Stimulated activated effector memory CD8-positive, alpha-beta T cell treated with anti-CD3 and anti-CD28 coated beads, Interleukin-12 subunit alpha, Interleukin-12 subunit beta, amount 100 ng/mL, for 72 hours (primary cell): Measurements from ENCODE around the gene KLHL25.
A peak's percentile ranks its signal among the peaks of the same experiment; 100 is the strongest.
"Not testable (repeated sequence)": the region's sequence is repeated elsewhere in the genome, so short reads cannot be mapped to it uniquely, and the experiment has no call there.

Experiments used
- ATAC-seq: fragments of 150-1000 bp; cut with Tn5 transposase; 2 replicates; pipeline ENCODE4 v1.10.0; 2021
- DNase-seq, 2 donors: peaks; one replicate each; pipeline ENCODE4 v3.0.0; 2021 to 2022; ENCODE audit warnings: low spot score in 2 of 2
- H3K27ac Mint-ChIP-seq: one replicate; pipeline ENCODE4 v1.8.0; 2022; ENCODE audit warnings: mild to moderate bottlenecking, mixed read lengths
- H3K36me3 Mint-ChIP-seq: one replicate; pipeline ENCODE4 v1.8.0; 2022; ENCODE audit warnings: mild to moderate bottlenecking, mixed read lengths
- H3K4me1 Mint-ChIP-seq: one replicate; pipeline ENCODE4 v1.8.0; 2022; ENCODE audit warnings: mixed read lengths
- H3K4me3 Mint-ChIP-seq: one replicate; pipeline ENCODE4 v1.8.0; 2022; ENCODE audit warnings: mild to moderate bottlenecking, mixed read lengths
- H3K9me3 Mint-ChIP-seq: one replicate; pipeline ENCODE4 v1.8.0; 2022; ENCODE audit warnings: mixed read lengths

Gene KLHL25, protein sequence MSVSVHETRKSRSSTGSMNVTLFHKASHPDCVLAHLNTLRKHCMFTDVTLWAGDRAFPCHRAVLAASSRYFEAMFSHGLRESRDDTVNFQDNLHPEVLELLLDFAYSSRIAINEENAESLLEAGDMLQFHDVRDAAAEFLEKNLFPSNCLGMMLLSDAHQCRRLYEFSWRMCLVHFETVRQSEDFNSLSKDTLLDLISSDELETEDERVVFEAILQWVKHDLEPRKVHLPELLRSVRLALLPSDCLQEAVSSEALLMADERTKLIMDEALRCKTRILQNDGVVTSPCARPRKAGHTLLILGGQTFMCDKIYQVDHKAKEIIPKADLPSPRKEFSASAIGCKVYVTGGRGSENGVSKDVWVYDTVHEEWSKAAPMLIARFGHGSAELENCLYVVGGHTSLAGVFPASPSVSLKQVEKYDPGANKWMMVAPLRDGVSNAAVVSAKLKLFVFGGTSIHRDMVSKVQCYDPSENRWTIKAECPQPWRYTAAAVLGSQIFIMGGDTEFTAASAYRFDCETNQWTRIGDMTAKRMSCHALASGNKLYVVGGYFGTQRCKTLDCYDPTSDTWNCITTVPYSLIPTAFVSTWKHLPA

DNA sequence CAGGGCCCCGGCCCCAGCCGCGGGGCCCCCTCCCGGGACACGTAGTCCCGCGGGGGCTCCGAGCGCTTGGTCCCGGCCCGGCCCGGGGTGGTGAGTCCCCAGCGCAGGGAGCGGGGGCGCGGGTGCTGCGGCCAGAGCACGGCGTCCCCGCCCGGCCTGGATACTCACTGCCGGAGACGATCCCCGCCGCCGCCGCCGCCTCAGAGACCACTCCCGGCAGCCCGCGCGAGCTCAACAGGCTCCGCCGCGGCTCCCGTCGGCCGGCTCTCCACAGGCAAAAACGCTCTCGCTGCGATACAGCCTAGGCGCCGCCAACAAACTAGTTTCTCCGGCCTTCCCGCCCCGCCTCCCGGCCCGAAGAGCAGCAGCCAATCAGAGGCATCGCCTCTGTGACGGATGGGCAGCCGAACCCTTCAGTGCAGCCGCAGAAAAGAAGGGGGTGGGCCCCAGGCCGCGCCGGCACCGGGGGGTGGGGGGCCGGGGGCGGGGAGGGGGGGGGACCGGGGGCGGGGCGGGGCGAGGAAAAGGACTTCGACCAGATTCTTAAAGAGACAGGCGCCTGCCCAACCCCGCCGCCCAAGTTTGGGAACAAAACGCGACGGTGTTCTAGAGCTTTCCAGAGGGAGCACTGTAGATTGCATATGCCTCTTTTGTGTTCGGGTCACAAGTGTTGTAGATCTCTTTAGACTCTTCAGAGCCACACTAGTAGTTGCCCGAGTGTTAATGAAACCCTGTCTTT, at the start of gene KLHL25:
Gene KLHL25 (minus strand): TSS at position 328 of the 739 bp plus-strand sequence. CDS start 25,115 bp downstream, outside the sequence.
- H3K27ac Mint-ChIP-seq = peak within 1 kb of the TSS; percentile 75
- no peaks in the 10 kb centered on the region for H3K9me3 Mint-ChIP-seq
- peaks cover 6% of the 10 kb centered on the region for H3K36me3 Mint-ChIP-seq
- peak within 1 kb of the TSS; percentile 80 for H3K4me3 Mint-ChIP-seq
- DNase-seq = peak; percentile 77 to 91
- ATAC-seq = peak; percentile 96
- peaks cover 34% of the 10 kb centered on the region for H3K4me1 Mint-ChIP-seq

DNA sequence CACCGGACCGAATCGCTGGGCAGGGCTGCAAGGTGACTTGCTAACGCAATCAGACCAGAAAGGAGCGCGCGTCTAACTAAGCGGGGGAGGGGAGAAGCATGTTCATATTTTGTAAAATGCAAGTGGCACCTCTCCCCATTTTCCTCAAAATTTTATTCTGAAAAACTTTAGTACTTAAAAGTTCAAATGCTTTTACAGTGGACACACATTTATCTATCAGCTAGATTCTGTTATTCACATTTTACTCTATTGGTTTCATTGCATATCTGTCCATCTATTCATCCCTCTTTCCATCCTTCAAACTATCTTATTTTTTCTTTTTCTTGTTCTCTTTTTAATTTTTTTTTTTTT, 46.1 kb upstream of the KLHL25 start:
- no peak for ATAC-seq
- Mint-ChIP-seq H3K27ac (no peak overlapping the region), H3K4me1 (no peaks in the 10 kb centered on the region), H3K4me3 (peak overlapping the region; percentile 35), H3K9me3 (no peaks in the 10 kb centered on the region), H3K36me3 (no peaks in the 10 kb centered on the region)
- no peak for DNase-seq

DNA sequence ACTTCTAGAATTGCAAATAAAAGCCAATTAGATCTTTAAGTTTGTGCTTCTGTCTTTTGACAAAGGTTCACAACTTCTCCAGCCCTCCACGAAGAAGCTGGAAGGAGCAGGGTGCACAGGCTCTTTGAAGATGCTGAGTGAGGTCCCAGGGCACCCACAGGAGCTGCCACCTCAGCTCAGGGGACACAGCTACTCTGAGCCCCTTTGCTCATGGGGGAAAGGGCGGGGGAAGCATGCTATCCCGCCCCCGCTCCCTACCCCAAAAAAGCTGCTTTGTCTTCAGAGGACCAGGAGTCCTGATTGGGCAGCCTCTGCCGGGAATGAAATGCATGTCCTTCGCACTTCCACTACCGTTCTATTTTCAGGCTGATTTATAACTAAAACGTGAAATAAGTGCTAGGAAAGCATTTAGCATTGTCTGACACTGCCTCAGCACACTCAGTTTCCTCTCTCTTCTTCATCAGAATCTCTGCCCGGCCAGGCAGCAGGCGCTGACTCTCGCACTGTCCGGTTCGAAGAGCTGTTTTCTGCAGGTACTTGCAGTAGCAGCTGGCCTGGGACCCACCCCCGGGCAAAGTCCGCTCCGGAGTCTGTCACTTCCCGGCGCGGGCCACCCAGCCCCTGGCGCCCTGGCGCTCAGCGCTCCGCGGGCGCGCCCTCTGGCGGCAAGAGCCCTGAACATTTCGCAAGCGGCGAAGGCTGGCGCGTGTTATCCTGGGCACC, 45.5 kb upstream of the KLHL25 start:
- ATAC-seq (peak; percentile 95), DNase-seq (peak; percentile 85 to 92)
- no peaks in the 10 kb centered on the region for H3K4me1 Mint-ChIP-seq
- H3K4me3 Mint-ChIP-seq = peak overlapping the region; percentile 35
- no peaks in the 10 kb centered on the region for H3K9me3 Mint-ChIP-seq
- no peaks in the 10 kb centered on the region for H3K36me3 Mint-ChIP-seq
- H3K27ac Mint-ChIP-seq = no peak overlapping the region

DNA sequence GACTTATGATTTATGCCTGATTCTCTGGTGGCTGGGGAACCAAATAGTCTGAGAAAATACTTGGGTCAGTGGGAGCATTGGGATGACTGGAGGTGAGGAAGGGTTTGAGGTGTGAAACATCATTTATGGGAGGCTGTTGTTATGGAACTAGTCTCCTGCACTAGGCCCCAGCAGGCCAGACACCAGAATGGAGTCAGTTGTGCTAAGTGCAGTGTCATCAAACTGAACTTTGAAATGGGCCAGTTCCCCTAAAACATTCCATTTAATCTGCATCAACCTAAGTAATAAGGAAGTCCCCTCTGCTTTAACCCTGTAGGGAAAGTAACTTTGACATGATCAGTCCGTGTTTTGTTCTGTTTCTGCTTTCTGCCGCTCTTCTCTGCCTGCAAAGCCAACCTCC, 44.9 kb upstream of the KLHL25 start:
- ATAC-seq = no peak
- no peak overlapping the region for H3K4me3 Mint-ChIP-seq
- H3K9me3 Mint-ChIP-seq = no peaks in the 10 kb centered on the region
- no peak for DNase-seq
- H3K36me3 Mint-ChIP-seq = no peaks in the 10 kb centered on the region
- no peak overlapping the region for H3K27ac Mint-ChIP-seq
- H3K4me1 Mint-ChIP-seq = no peaks in the 10 kb centered on the region

DNA sequence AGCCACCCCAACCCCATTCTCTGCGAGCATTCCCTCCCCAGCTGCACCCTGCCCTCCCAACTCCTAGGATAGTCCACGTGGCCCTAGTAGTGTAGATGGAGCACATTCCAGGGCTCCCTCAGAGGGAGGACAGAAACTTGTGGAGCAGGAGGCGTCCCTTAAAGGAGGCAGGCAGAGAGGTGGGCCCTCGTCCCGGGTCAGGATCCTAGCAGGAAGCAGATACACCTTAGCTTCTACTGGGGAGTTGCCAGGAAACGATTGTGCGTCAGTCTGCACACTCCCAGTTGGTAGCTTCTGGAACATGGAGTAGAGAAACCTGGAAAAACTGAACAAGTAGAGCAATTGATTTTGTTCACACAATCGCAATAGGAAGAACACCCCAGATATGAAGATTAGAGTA, 43.9 kb upstream of the KLHL25 start:
- no peak overlapping the region for H3K27ac Mint-ChIP-seq
- H3K36me3 Mint-ChIP-seq = no peaks in the 10 kb centered on the region
- H3K4me1 Mint-ChIP-seq = no peaks in the 10 kb centered on the region
- ATAC-seq (no peak), DNase-seq (no peak)
- H3K9me3 Mint-ChIP-seq = no peaks in the 10 kb centered on the region
- H3K4me3 Mint-ChIP-seq = no peak overlapping the region

DNA sequence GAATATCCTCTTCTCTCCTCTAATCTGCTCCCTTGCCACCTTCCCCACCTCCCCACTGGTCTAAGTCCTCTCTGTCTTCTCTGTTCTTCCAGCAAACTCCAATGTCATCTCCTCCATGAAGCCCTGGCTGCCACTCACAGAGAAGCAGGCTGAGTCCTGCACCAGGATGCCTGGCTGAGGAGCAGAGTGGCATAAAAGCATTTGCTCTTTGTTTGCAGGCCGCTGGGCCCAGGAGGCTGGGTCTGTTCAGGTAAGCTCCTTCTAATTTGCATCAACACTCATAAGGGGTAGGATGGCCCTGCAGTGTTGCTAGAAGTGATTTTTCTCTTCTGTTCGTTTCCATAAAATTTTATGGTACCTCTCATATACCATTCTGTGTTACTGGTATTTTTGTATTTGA, 43.2 kb upstream of the KLHL25 start:
- Mint-ChIP-seq H3K27ac (no peak overlapping the region), H3K9me3 (no peaks in the 10 kb centered on the region), H3K4me3 (no peak overlapping the region), H3K36me3 (no peaks in the 10 kb centered on the region), H3K4me1 (no peaks in the 10 kb centered on the region)
- DNase-seq (no peak), ATAC-seq (no peak)

DNA sequence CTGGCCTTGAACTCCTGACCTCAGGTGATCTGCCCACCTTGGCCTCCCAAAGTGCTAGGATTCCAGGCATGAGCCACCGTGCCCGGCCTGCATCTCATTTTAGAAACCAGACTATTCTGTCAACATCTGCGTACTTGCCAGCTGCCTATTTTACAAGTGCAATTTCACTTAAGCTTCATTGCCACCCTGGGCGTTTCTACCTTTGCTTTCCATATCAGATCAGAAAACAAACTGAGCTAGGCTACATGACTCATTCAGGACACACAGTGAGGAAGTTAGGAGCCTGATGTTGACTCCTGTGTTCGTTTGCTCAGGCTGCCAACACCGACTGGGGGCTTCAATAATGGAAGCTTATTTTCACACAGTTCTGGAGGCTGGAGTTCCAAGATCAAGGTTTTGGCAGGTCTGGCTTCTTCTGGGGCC, 42.3 kb upstream of the KLHL25 start:
- no peak for ATAC-seq
- DNase-seq = no peak
- no peak overlapping the region for H3K27ac Mint-ChIP-seq
- no peaks in the 10 kb centered on the region for H3K4me1 Mint-ChIP-seq
- no peak overlapping the region for H3K4me3 Mint-ChIP-seq
- no peaks in the 10 kb centered on the region for H3K9me3 Mint-ChIP-seq
- no peaks in the 10 kb centered on the region for H3K36me3 Mint-ChIP-seq

DNA sequence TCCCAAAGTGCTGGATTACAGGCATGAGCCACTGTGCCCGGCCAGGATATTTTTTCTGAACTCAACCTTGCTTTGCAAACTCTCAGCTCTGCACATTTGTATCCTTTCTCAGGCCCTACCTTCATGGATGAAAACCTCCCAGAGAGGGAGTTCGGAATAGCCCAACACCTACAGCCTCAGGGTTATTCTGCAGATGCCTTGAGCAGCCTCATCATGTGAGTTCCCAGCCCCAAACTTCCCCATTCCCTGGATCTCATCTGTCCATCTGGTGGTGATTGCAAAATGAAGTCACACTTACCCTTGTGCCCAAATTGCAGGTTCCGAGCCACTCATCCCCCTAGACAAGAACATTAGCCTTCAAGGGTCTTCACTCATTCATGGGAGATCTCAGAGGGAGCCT, 39.9 kb upstream of the KLHL25 start:
- Mint-ChIP-seq H3K36me3 (no peaks in the 10 kb centered on the region), H3K4me3 (no peak overlapping the region), H3K9me3 (no peaks in the 10 kb centered on the region), H3K27ac (no peak overlapping the region), H3K4me1 (no peaks in the 10 kb centered on the region)
- ATAC-seq = no peak
- no peak for DNase-seq

DNA sequence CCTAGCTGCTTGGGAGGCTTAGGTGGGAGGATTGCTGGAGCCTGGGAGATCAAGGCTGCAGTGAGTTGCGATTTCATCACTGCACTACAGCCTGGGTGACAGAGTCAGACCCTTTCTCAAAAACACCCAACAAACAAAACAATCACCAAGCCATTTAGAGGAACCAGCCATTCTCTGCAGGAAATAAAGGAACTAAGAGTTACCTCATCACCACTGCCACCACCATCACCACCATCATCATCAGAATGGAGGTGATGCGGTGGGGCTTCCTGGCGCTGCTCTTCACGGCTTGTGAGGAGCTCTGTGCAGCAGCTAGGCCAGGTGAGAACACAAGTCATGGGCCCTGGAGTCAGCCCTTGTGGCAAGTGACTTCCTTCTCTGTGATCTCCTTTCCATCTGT, 37.7 kb upstream of the KLHL25 start:
- no peaks in the 10 kb centered on the region for H3K9me3 Mint-ChIP-seq

DNA sequence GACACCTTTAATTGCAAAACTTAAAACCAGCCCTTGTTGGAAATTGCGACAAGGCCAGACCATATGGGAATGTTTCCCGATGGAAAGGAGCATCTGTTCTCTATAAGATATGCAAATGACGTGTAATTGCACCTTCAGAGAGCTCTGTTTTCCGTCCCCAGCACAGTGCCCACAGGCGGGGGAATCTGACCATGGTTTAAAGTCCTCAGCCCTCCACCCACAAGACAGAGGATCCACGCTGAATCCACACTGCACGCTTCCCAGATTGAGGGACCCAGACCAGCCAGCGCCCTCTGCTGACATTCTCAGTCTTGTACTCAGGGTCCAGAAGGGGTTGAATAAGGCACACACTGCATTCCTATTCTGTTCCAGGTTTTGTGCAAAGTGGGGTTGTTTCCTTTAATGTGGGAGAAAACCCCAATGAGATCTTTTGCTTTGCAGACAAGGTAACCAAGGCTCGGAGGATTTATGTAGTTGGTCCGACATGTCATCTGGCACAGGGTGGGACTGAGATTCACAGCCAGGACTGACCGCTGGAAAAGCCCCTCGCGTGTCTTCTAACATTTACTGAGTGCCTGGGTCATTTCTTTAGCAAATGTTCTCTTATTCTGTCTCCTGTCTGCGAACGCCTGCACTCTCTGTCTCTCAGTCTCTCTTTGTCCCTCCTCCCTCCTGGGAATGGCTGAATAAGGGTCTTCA, 36.8 kb upstream of the KLHL25 start:
- Mint-ChIP-seq H3K27ac (no peak overlapping the region), H3K36me3 (no peaks in the 10 kb centered on the region), H3K4me1 (no peaks in the 10 kb centered on the region), H3K9me3 (no peaks in the 10 kb centered on the region), H3K4me3 (no peak overlapping the region)
- DNase-seq (no peak), ATAC-seq (peak; percentile 47)

More for the DNA sequence above, 37.7 kb upstream of the KLHL25 start:
- Mint-ChIP-seq H3K27ac (no peak overlapping the region), H3K4me3 (no peak overlapping the region), H3K36me3 (no peaks in the 10 kb centered on the region), H3K4me1 (no peaks in the 10 kb centered on the region)
- DNase-seq (no peak), ATAC-seq (peak; percentile 22)

DNA sequence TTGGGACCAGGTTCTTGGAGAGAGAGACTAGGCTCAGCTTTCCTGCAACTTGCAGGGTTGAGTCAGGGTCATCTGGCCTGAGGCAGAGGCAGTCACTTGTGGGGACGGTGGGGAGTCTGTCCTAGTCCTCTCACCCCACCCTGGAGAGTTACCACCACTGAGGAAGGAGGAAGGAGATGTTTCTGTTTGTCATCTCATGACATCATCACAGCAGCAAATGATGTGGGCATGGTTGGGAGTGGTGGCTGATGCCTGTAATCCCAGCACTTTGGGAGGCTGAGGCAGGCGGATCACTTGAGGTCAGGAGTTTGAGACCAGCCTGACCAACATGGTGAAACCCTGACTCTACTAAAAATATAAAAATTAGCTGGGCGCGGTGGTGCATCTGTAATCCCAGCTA, 35.0 kb upstream of the KLHL25 start:
- not testable (repeated sequence) for H3K36me3 Mint-ChIP-seq, H3K4me1 Mint-ChIP-seq, ATAC-seq, H3K27ac Mint-ChIP-seq, H3K9me3 Mint-ChIP-seq, H3K4me3 Mint-ChIP-seq, DNase-seq

DNA sequence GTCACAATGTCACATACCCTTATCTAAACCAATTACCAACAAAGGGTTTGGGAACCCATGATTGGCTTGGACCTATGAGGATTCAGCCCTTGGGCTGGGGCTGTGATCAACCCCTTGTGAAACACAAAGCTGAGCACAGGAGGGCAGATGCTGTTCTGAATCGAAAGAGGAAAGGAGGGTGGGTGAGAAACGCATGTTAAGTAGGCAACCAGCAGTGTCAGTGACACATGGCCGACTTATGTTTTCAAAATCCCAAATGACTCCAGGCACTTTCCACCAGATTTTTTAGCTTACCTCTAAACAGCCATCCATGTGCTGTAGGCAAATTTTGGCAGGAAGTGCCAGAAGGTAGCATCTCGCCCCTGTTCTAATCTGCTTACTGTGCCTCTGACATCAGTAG, 34.1 kb upstream of the KLHL25 start:
- no peak overlapping the region for H3K27ac Mint-ChIP-seq
- no peaks in the 10 kb centered on the region for H3K4me1 Mint-ChIP-seq
- no peak for ATAC-seq
- DNase-seq = no peak
- H3K9me3 Mint-ChIP-seq = no peaks in the 10 kb centered on the region
- H3K36me3 Mint-ChIP-seq = no peaks in the 10 kb centered on the region
- H3K4me3 Mint-ChIP-seq = no peak overlapping the region

DNA sequence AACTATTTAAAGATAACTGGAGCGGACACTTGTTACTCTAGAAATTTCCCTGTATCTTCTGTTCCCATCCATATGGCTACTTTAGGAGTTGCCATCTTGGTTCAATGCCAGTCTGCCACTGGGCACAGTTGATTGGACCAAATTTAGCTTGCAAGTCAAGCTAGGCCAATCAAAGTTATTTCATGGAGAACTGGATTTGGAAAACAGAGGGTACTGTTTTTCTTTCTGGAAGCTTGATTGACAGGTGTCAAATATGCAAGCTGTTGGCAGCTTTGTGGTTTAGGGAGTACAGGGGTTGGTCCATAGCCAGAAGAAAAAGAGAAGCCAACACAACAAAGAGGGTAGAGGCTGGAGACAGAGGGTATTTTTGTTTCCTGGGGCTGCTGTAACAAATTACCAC, 33.4 kb upstream of the KLHL25 start:
- no peak overlapping the region for H3K4me3 Mint-ChIP-seq
- no peak overlapping the region for H3K27ac Mint-ChIP-seq

DNA sequence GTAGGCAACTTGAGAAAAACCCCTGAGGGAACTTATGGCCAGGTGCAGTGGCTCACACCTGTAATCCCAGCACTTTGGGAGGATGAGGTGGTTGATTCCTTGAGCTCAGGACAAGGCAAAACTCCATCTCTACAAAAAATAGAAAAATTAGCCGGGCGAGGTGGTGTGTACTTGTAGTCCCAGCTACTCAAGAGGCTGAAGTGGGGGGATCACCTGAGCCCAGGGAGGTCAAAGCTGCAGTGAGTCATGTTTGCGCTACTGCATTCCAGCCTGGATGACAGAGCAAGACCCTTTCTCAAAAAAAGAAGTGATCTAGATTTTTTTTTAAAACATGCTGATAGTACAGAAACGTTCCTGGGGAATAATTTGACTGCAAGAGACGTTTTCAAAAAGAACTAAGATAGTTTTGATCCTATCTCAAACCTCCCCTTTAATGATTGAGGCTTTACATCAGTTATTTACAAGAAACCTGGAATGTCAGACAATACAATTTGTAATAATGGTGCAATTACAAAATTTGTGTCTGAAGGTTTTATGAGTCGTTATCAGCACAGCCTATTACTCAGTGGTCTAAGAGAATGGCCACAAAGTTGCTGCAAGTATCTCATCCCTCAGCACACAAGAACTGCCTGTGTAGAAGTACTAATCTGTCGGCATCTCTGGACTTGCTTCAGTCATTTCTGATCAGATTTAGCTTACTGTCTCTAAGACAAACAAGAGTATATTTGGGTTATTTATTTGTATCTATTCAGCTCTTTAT, 32.2 kb upstream of the KLHL25 start:
- DNase-seq = no peak
- no peak for ATAC-seq
- Mint-ChIP-seq H3K9me3 (no peaks in the 10 kb centered on the region), H3K27ac (no peak overlapping the region), H3K4me3 (no peak overlapping the region), H3K36me3 (no peaks in the 10 kb centered on the region), H3K4me1 (no peaks in the 10 kb centered on the region)

More for the DNA sequence above, 33.4 kb upstream of the KLHL25 start:
- DNase-seq (no peak), ATAC-seq (no peak)
- no peaks in the 10 kb centered on the region for H3K4me1 Mint-ChIP-seq
- no peaks in the 10 kb centered on the region for H3K36me3 Mint-ChIP-seq
- no peaks in the 10 kb centered on the region for H3K9me3 Mint-ChIP-seq
